IMR-90 (cell line): ENCODE measurements around the gene LY6G6F. TPM values are rescaled to one million over a fixed set of nuclear protein-coding genes. Genes with fewer than 3 reads are reported as not detected.

Experiments
- ATAC-seq: fragments of 200-7000 bp; cut with Tn5 transposase; 2 replicates; pipeline ENCODE4 v1.9.1; 2020; ENCODE audit warnings: low read depth, mild to moderate bottlenecking, moderate library complexity
- BruUV-seq: library from RNA; stranded (reverse); fragments of 400-500 nt; replicated peaks from 2 replicates; lab custom pipeline; 2021; lab: Mats Ljungman, UMichigan
- CTCF ChIA-PET: fragments of 300-600 bp; formaldehyde crosslinking; extraction: SDS; loops from one replicate; lab custom pipeline; 2021; ENCODE audit warnings: antibody characterized with exemption; lab: Yijun Ruan, JAX
- POLR2A ChIA-PET: fragments of 300-600 bp; sonication (Branson Sonifier 250); formaldehyde crosslinking; loops from one replicate; lab custom pipeline; 2022; ENCODE audit warnings: antibody characterized with exemption; ENCODE audit not compliant: unreplicated experiment; lab: Charles Lee
- DNase-seq: peaks from one replicate; pipeline ENCODE4 v3.0.0; 2013
- H2AFZ ChIP-seq: replicated peaks from 2 replicates; pipeline ENCODE3; 2013; ENCODE audit warnings: low read length, mild to moderate bottlenecking; ENCODE audit not compliant: poor library complexity
- H2AK5ac ChIP-seq: 2 replicates; pipeline ENCODE4 v1.6.1; 2013; ENCODE audit warnings: low read depth, low read length, inconsistent platforms
- H2AK9ac ChIP-seq: replicated peaks from 2 replicates; pipeline ENCODE3; 2013; ENCODE audit warnings: mild to moderate bottlenecking, low read depth, low read length, moderate library complexity; ENCODE audit not compliant: poor library complexity
- H2BK120ac ChIP-seq: 2 replicates; pipeline ENCODE4 v1.6.1; 2013; ENCODE audit warnings: low read depth, low read length, inconsistent platforms
- H2BK15ac ChIP-seq: 3 replicates; pipeline ENCODE4 v1.6.1; 2013; ENCODE audit warnings: low read depth, low read length, inconsistent platforms
- H2BK20ac ChIP-seq: 2 replicates; pipeline ENCODE4 v1.6.1; 2013; ENCODE audit warnings: low read depth, mild to moderate bottlenecking, inconsistent platforms, low read length, moderate library complexity
- H2BK5ac ChIP-seq: 2 replicates; pipeline ENCODE4 v1.6.1; 2013; ENCODE audit warnings: mild to moderate bottlenecking, low read depth, low read length, inconsistent platforms; ENCODE audit not compliant: poor library complexity, severe bottlenecking
- H3K14ac ChIP-seq: replicated peaks from 2 replicates; pipeline ENCODE4 v1.6.1; 2013; ENCODE audit warnings: low read depth, low read length, inconsistent platforms
- H3K18ac ChIP-seq: 2 replicates; pipeline ENCODE4 v1.6.1; 2013; ENCODE audit warnings: low read depth, low read length, control low read depth
- H3K23ac ChIP-seq: 2 replicates; pipeline ENCODE4 v1.6.1; 2013; ENCODE audit warnings: low read depth, low read length, inconsistent platforms
- H3K27ac ChIP-seq: 2 replicates; pipeline ENCODE4 v1.5.1; 2013; ENCODE audit warnings: mild to moderate bottlenecking, control low read depth, low read length; ENCODE audit not compliant: insufficient read depth
- H3K27me3 ChIP-seq: 2 replicates; pipeline ENCODE4 v1.6.1; 2013; ENCODE audit warnings: low read length; ENCODE audit not compliant: control insufficient read depth, insufficient read depth
- H3K36me3 ChIP-seq: 2 replicates; pipeline ENCODE4 v1.6.1; 2013; ENCODE audit warnings: low read length, mixed read lengths; ENCODE audit not compliant: control insufficient read depth, insufficient read depth
- H3K4ac ChIP-seq: 2 replicates; pipeline ENCODE4 v1.6.1; 2013; ENCODE audit warnings: low read depth, low read length, inconsistent platforms
- H3K4me1 ChIP-seq: 2 replicates; pipeline ENCODE4 v1.6.1; 2013; ENCODE audit warnings: low read length, mixed read lengths; ENCODE audit not compliant: control insufficient read depth, insufficient read depth
- H3K4me2 ChIP-seq: 2 replicates; pipeline ENCODE4 v1.6.1; 2013; ENCODE audit warnings: low read depth, mild to moderate bottlenecking, control low read depth, low read length, moderate library complexity
- H3K4me3 ChIP-seq: 2 replicates; pipeline ENCODE4 v1.5.1; 2013; ENCODE audit warnings: low read depth, mild to moderate bottlenecking, control low read depth, low read length, moderate library complexity; ENCODE audit not compliant: insufficient read depth
- H3K56ac ChIP-seq: 2 replicates; pipeline ENCODE4 v1.6.1; 2013; ENCODE audit warnings: low read length, inconsistent platforms; ENCODE audit not compliant: insufficient read depth; ENCODE audit errors: extremely low read depth
- H3K79me1 ChIP-seq, 2 experiments: 2 replicates each; pipeline ENCODE4 v1.6.1; 2013; ENCODE audit warnings: low read length in 2 of 2, inconsistent platforms in 1 of 2, low read depth in 1 of 2
- H3K9ac ChIP-seq: 2 replicates; pipeline ENCODE4 v1.6.1; 2013; ENCODE audit warnings: low read depth, low read length, control low read depth
- H3K9me1 ChIP-seq: 2 replicates; pipeline ENCODE4 v1.6.1; 2013; ENCODE audit warnings: low read length, inconsistent platforms; ENCODE audit not compliant: insufficient read depth
- H3K9me3 ChIP-seq: 2 replicates; pipeline ENCODE4 v1.6.1; 2013; ENCODE audit warnings: low read length; ENCODE audit not compliant: control insufficient read depth, insufficient read depth
- H4K20me1 ChIP-seq: 2 replicates; pipeline ENCODE4 v1.6.1; 2013; ENCODE audit warnings: low read length, inconsistent platforms; ENCODE audit not compliant: insufficient read depth
- H4K5ac ChIP-seq: 2 replicates; pipeline ENCODE4 v1.6.1; 2013; ENCODE audit warnings: mild to moderate bottlenecking, low read depth, low read length, control low read depth
- H4K8ac ChIP-seq, 2 experiments: 2 replicates each; pipeline ENCODE4 v1.6.1; 2013; ENCODE audit warnings: low read depth in 2 of 2, low read length in 2 of 2, control low read depth in 1 of 2, inconsistent platforms in 1 of 2
- H4K91ac ChIP-seq: 2 replicates; pipeline ENCODE4 v1.6.1; 2013; ENCODE audit warnings: low read depth, low read length, inconsistent platforms; ENCODE audit not compliant: insufficient read depth
- BHLHE40 ChIP-seq: fragments of 150-350 bp; IDR thresholded peaks from 2 replicates; pipeline ENCODE4 v1.6.1; 2016; ENCODE audit warnings: mild to moderate bottlenecking, low read depth, low read length
- CEBPB ChIP-seq: IDR thresholded peaks from 2 replicates; pipeline ENCODE4 v1.6.1; 2012; ENCODE audit warnings: low read depth, low read length, improper control_type of control experiment
- CTCF ChIP-seq: conservative IDR thresholded peaks from 2 replicates; pipeline ENCODE4 v1.5.1; 2012; ENCODE audit warnings: mild to moderate bottlenecking, low read depth, low read length, improper control_type of control experiment
- FOS ChIP-seq: fragments of 150-350 bp; IDR thresholded peaks from 2 replicates; pipeline ENCODE4 v1.6.1; 2016; ENCODE audit warnings: low read depth, low read length
- MAFK ChIP-seq: IDR thresholded peaks from 2 replicates; pipeline ENCODE4 v1.6.1; 2012; ENCODE audit warnings: low read depth, low read length, improper control_type of control experiment
- MAZ ChIP-seq: IDR thresholded peaks from 2 replicates; pipeline ENCODE4 v1.6.1; 2012; ENCODE audit warnings: low read depth, mild to moderate bottlenecking, low read length, improper control_type of control experiment, moderate library complexity, borderline replicate concordance
- MXI1 ChIP-seq: IDR thresholded peaks from 2 replicates; pipeline ENCODE4 v1.6.1; 2012; ENCODE audit warnings: low read depth, mild to moderate bottlenecking, low read length, moderate library complexity, borderline replicate concordance
- NFE2L2 ChIP-seq: fragments of 150-350 bp; IDR thresholded peaks from 2 replicates; pipeline ENCODE4 v1.6.1; 2016; ENCODE audit warnings: low read depth, mild to moderate bottlenecking, low read length
- POLR2A ChIP-seq: IDR thresholded peaks from 2 replicates; pipeline ENCODE4 v1.6.1; 2012; ENCODE audit warnings: mild to moderate bottlenecking, low read depth, low read length
- RAD21 ChIP-seq: IDR thresholded peaks from 2 replicates; pipeline ENCODE4 v1.6.1; 2012; ENCODE audit warnings: low read length, improper control_type of control experiment
- RCOR1 ChIP-seq: IDR thresholded peaks from 2 replicates; pipeline ENCODE4 v1.6.1; 2012; ENCODE audit warnings: mild to moderate bottlenecking, low read length, improper control_type of control experiment; ENCODE audit not compliant: insufficient replicate concordance
- WGBS, 2 experiments: methylation state at CpG; one replicate each; pipeline versions ENCODE4 v1.1.5 to v1.1.7; 2013; ENCODE audit warnings: missing lambda C conversion rate in 2 of 2; ENCODE audit not compliant: insufficient read length in 1 of 2; ENCODE audit errors: extremely low coverage in 2 of 2; 5-methylcytosine and 5-hydroxymethylcytosine counted together
- dilution Hi-C: fragments of 300-500 bp; cut with HindIII; formaldehyde crosslinking; loops from one replicate; pipeline ENCODE4 v1.14.3; 2018; ENCODE audit warnings: low sequenced_read_pairs; ENCODE audit not compliant: unreplicated experiment
- in situ Hi-C: fragments of 300-500 bp; cut with MboI; formaldehyde crosslinking; loops from 3 replicates; pipeline ENCODE4 v1.14.3; 2019; ENCODE audit warnings: low sequenced_read_pairs, inconsistent platforms, mixed read lengths
- intact Hi-C: fragments of 100-400 bp; cut with micrococcal nuclease; formaldehyde crosslinking; loops from 2 replicates; pipeline ENCODE4 v1.10.0; 2022
- polyA plus RNA-seq, 3 experiments: library from polyadenylated mRNA; depleted of rRNA; stranded (reverse); fragments of >200 nt; gene quantifications; 2 replicates each; pipeline ENCODE4 v1.2.3, GENCODE V29; 2012; ENCODE audit warnings: low replicate concordance in 1 of 3
- total RNA-seq: library from RNA; depleted of rRNA; stranded (reverse); fragments of >200 nt; gene quantifications from 2 replicates; pipeline ENCODE4 v1.2.3, GENCODE V29; 2012

Gene LY6G6F
- total and polyA plus RNA-seq, 2 of the 4 experiments (the other 2 are of a cell fraction) = not detected

- TF ChIP-seq CTCF (no peak), RAD21 (no peak)
These were observed 43.9 kb downstream of the LY6G6F start (continued) for GRCh38 chr6:31750411-31751022.

GRCh38 chr6:31752739-31753319 is 46.2 kb downstream of the LY6G6F start:
- peak overlapping the region; percentile 25; the same call in 1 of the 2 replicates for H3K4me2 ChIP-seq
- intact Hi-C loops (no loop called here), dilution Hi-C loops (no loop called here), in situ Hi-C loops (no loop called here)
- peak overlapping the region; percentile 9; the same call in 1 of the 2 replicates for H3K4ac ChIP-seq
- peak overlapping the region; percentile 46; the same call in 1 of the 2 replicates for H2AK5ac ChIP-seq
- H3K14ac ChIP-seq = no peak overlapping the region
- H3K4me1 ChIP-seq = peaks cover 5% of the 10 kb centered on the region
- no peak overlapping the region for H4K91ac ChIP-seq
- ChIA-PET POLR2A (no interaction called here), CTCF (interaction anchor here (1.5 kb wide), 1 partner anchor 17 kb away, joined by 5 read pairs; no protein-coding TSS in a partner anchor)
- no peak overlapping the region; the same call in 1 of the 2 replicates for H3K23ac ChIP-seq
- WGBS, 2 experiments = no CpG with 5 or more reads among the region's 8 CpGs
- H3K27ac ChIP-seq = no peak overlapping the region
- no peak overlapping the region for H3K4me3 ChIP-seq
- H3K9me3 ChIP-seq = no peaks in the 10 kb centered on the region
- H3K9ac ChIP-seq = no peak overlapping the region
- H4K5ac ChIP-seq = no peak overlapping the region
- no TSS peak for BruUV-seq
- no peaks in the 10 kb centered on the region for H3K27me3 ChIP-seq
- H3K36me3 ChIP-seq = no peaks in the 10 kb centered on the region; the same call in 1 of the 2 replicates
- no peak overlapping the region for H2BK5ac ChIP-seq
- TF ChIP-seq POLR2A = no peak
- peak; percentile 60; the same call in 1 of the 2 replicates for TF ChIP-seq CEBPB
- TF ChIP-seq NFE2L2 = no peak
- no peak for TF ChIP-seq RCOR1
- TF ChIP-seq MXI1 = no peak
- TF ChIP-seq FOS = peak; percentile 70
- TF ChIP-seq BHLHE40 = peak; percentile 26; the same call in 1 of the 2 replicates
- no peak; the same call in 1 of the 2 replicates for TF ChIP-seq MAFK
- TF ChIP-seq RAD21 = no peak
- no peak for TF ChIP-seq MAZ
- peak; percentile 95 for ATAC-seq
- peak overlapping the region; percentile 59 for H2AK9ac ChIP-seq
- H3K56ac ChIP-seq = no peak overlapping the region
- H3K79me1 ChIP-seq = 0 out of 4 replicates have a peak, but pooled peaks cover 0 to 12% of the 10 kb centered on the region in 2 experiments
- H2BK120ac ChIP-seq = no peak overlapping the region
- H3K9me1 ChIP-seq = peaks cover 6% of the 10 kb centered on the region
- H3K18ac ChIP-seq = no peak overlapping the region
- no peak overlapping the region for H4K8ac ChIP-seq
- DNase-seq = peak; percentile 90
- H2AFZ ChIP-seq = no peak overlapping the region
- peaks cover 3% of the 10 kb centered on the region; the same call in 1 of the 2 replicates for H4K20me1 ChIP-seq
- H2BK15ac ChIP-seq = no peak overlapping the region; the same call in 2 of the 3 replicates
- H2BK20ac ChIP-seq = 0 out of 2 replicates have a peak overlapping the region, but pooled peaks have one; percentile 8
